Lower lobe of right lung (tissue), 2 donors: ENCODE data around the gene DNMBP. TPM values are rescaled to one million over a fixed set of nuclear protein-coding genes. Genes with fewer than 3 reads are reported as not detected.
A peak's percentile ranks its signal among the peaks of the same experiment; 100 is the strongest.

Experiments
- ATAC-seq, 2 donors: fragments of 200-7000 bp; cut with Tn5 transposase; one replicate each; pipeline ENCODE4 v1.9.1; 2020 to 2022; ENCODE audit warnings: mild to moderate bottlenecking in 2 of 2, moderate library complexity in 2 of 2
- DNase-seq: peaks from one replicate; pipeline ENCODE4 v3.0.0-alpha.2; 2020
- H3K27ac ChIP-seq: fragments of 200-600 bp; one replicate; pipeline ENCODE4 v1.8.0; 2022
- H3K27me3 ChIP-seq: fragments of 200-600 bp; one replicate; pipeline ENCODE4 v1.8.0; 2022; ENCODE audit warnings: low read depth
- H3K36me3 ChIP-seq: fragments of 200-600 bp; one replicate; pipeline ENCODE4 v1.8.0; 2022; ENCODE audit warnings: mild to moderate bottlenecking
- H3K4me1 ChIP-seq: fragments of 200-600 bp; one replicate; pipeline ENCODE4 v1.8.0; 2022
- H3K4me3 ChIP-seq: fragments of 200-600 bp; one replicate; pipeline ENCODE4 v1.8.0; 2022; ENCODE audit warnings: mild to moderate bottlenecking
- H3K9me3 ChIP-seq: fragments of 200-600 bp; one replicate; pipeline ENCODE4 v1.8.0; 2022
- intact Hi-C: fragments of 100-400 bp; cut with DNase I; formaldehyde crosslinking; loops from one replicate; pipeline ENCODE4 v1.11.0; 2022
- total RNA-seq: library from RNA; stranded (reverse); fragmentation: NEBNext Ultra II Directional; extraction: Animal tissue kit (Norgen Biotek cat#: 25700); gene quantifications from one replicate; pipeline ENCODE4 v1.2.1, GENCODE V29; 2021
- TF ChIP-seq, protein P1 (sequence below): fragments of 200-600 bp; IDR thresholded peaks from one replicate; pipeline ENCODE4 v1.8.0; 2022; ENCODE audit warnings: antibody characterized with exemption, mild to moderate bottlenecking
- donor health status: DM: no; HTN: yes; CAD: no; lungs with severe emphysema.

The DNMBP gene
- total RNA-seq, 1 donor from 2014 or later = 13.7 TPM

DNA sequence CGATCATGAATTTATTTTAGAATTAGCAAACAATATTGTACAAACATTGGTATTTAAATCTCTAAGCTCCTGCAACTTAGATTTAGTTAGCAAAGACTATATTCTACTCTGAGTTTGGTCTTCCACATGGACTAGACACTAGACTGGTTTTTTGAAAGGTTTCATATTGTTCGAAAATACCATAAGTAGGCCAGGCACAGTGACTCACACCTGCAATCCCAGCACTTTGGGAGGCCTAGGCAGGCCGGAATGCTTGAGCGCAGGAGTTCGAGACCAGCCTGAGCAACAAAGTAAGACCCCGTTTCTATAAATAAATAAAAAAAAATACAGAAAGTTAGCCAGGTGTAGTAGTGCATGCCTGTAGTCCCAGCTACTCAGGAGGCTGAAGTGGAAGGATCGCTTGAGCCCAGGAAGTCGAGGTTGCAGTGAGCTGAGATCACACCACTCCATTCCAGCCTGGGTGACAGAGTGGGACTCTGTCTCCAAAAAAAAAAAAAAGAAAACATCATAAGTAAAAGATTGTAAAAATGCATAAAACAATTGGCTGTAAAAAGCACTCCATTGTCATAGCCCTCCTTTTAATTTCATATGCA lies 154.2 kb downstream of the DNMBP start:
- ATAC-seq = no peak
- Histone ChIP-seq H3K27me3 (no peaks in the 10 kb centered on the region), H3K27ac (no peak overlapping the region), H3K4me3 (no peak overlapping the region), H3K4me1 (no peaks in the 10 kb centered on the region), H3K9me3 (no peaks in the 10 kb centered on the region), H3K36me3 (no peaks in the 10 kb centered on the region)
- intact Hi-C loops = no loop called here
- TF ChIP-seq, protein P1, sequence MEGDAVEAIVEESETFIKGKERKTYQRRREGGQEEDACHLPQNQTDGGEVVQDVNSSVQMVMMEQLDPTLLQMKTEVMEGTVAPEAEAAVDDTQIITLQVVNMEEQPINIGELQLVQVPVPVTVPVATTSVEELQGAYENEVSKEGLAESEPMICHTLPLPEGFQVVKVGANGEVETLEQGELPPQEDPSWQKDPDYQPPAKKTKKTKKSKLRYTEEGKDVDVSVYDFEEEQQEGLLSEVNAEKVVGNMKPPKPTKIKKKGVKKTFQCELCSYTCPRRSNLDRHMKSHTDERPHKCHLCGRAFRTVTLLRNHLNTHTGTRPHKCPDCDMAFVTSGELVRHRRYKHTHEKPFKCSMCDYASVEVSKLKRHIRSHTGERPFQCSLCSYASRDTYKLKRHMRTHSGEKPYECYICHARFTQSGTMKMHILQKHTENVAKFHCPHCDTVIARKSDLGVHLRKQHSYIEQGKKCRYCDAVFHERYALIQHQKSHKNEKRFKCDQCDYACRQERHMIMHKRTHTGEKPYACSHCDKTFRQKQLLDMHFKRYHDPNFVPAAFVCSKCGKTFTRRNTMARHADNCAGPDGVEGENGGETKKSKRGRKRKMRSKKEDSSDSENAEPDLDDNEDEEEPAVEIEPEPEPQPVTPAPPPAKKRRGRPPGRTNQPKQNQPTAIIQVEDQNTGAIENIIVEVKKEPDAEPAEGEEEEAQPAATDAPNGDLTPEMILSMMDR = no peak
- no peak for DNase-seq

DNA sequence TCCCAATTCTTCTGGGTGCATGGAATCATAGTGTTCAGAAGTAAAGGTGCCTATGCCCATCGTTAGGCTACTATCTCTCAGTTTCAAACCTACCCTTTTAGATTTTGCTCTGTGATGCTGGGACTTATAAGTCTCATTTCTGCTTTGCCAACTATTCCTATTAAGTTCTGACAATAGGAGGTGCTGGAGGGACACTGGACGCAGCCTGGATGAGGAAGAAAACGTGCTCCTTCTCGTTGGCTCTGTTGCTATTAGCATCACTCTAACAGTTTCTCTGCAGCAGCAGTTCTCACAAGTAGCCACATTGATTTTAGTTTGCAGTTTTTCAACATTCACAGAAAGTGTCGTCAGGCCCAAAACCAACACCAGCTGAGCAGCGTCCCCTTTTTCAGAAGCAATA lies 154.9 kb downstream of the DNMBP start:
- Histone ChIP-seq H3K27ac (no peak overlapping the region), H3K4me3 (no peak overlapping the region), H3K36me3 (no peaks in the 10 kb centered on the region), H3K9me3 (no peaks in the 10 kb centered on the region), H3K27me3 (no peaks in the 10 kb centered on the region), H3K4me1 (no peaks in the 10 kb centered on the region)
- TF ChIP-seq, protein P1 = peak; percentile 31
- intact Hi-C loops = no loop called here
- DNase-seq (no peak), ATAC-seq (no peak)

DNA sequence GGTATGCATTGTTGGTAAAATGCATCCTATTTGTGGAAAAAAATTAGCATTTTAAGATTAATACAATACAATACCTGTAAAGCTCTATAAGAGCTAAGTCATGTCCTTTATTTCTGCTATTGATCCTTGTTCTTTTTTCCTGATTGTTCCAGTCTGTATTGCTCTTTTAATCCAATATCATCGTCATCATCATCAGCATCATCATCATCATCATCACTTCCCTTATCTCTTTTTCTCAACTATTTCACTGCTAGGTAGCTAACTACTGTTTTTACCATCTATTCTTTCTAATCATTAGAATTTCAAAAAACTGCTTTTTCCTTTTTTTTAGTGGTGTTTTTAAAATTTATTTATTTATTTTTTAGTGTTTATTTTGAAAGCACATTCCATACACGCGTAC lies 156.1 kb downstream of the DNMBP start:
- intact Hi-C loops = no loop called here
- H3K27me3 ChIP-seq = no peaks in the 10 kb centered on the region
- no peaks in the 10 kb centered on the region for H3K9me3 ChIP-seq
- no peak overlapping the region for H3K4me3 ChIP-seq
- DNase-seq (no peak), ATAC-seq (no peak)
- no peak overlapping the region for H3K27ac ChIP-seq
- H3K4me1 ChIP-seq = no peaks in the 10 kb centered on the region
- TF ChIP-seq, protein P1 = no peak
- H3K36me3 ChIP-seq = no peaks in the 10 kb centered on the region

DNA sequence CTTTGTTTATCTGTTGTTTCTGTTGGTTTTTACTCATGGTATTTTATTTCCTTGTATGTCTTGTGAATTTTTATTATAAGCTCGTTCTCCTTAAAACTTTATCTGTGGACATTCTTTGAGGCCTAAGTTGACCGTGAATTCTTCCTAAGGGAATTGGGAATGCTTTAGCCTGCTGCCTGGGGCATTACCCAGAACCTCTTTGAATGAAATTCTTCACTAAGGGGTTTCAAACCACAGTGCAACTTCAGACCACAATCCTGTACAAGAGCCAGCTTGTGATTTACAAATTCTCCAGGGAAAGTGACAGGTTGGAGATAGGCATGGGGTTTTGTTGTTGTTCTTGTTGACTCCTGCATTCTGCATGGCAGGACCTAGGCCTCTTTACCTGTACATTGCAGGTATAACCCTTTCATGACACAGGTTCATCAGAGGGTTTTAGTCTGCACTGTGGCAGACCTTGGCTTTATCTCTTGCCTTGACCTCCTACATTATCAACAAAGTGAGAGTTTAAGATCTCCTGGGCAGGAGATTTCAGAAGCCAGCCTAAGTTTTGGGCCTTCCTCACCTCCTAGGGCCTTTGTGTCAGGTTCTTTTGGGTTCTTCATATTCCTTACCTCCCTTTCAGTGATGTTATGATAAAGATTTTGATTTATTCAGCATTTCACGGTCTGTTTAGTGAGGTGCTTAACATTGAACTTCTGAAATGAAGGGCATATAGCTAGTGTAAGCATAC lies 157.1 kb downstream of the DNMBP start:
- intact Hi-C loops = no loop called here
- Histone ChIP-seq H3K4me3 (no peak overlapping the region), H3K27ac (no peak overlapping the region), H3K9me3 (no peaks in the 10 kb centered on the region), H3K36me3 (no peaks in the 10 kb centered on the region), H3K27me3 (no peaks in the 10 kb centered on the region), H3K4me1 (no peaks in the 10 kb centered on the region)
- ATAC-seq = no peak
- TF ChIP-seq, protein P1 = no peak
- no peak for DNase-seq

DNA sequence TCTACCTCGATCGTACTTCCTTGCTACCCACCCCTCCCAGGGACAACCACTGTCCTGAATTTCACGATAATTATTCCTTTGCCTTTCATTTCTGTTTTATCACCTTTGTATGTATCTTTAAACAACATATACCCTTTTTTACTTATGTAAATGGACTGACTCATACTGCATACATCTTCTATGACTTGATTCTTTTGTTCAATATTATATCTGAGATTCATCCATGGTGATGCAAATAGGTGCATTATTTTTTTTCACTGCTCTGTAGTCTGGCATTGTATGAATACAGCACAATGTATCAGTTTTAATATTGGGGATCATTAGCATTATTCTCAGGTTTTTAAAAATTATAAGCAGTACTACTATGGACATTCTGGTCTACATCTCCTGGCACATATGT lies 157.9 kb downstream of the DNMBP start:
- no peak for ATAC-seq
- TF ChIP-seq, protein P1 = no peak
- Histone ChIP-seq H3K4me3 (no peak overlapping the region), H3K27me3 (no peaks in the 10 kb centered on the region), H3K27ac (no peak overlapping the region), H3K4me1 (no peaks in the 10 kb centered on the region), H3K9me3 (no peaks in the 10 kb centered on the region), H3K36me3 (no peaks in the 10 kb centered on the region)
- DNase-seq = no peak
- intact Hi-C loops = no loop called here
